HG03039 (cell line): ENCODE results near the gene KRTAP1-4.
"Not testable (repeated sequence)": the region's sequence is repeated elsewhere in the genome, so short reads cannot be mapped to it uniquely, and the experiment has no call there.

ENCODE experiments used
- ATAC-seq: cut with Tn5 transposase; IDR thresholded peaks from one replicate; pipeline ENCODE4 v1.9.1; 2021; ENCODE audit warnings: mild to moderate bottlenecking, moderate library complexity; ENCODE audit not compliant: unreplicated experiment

KRTAP1-4 gene

DNA sequence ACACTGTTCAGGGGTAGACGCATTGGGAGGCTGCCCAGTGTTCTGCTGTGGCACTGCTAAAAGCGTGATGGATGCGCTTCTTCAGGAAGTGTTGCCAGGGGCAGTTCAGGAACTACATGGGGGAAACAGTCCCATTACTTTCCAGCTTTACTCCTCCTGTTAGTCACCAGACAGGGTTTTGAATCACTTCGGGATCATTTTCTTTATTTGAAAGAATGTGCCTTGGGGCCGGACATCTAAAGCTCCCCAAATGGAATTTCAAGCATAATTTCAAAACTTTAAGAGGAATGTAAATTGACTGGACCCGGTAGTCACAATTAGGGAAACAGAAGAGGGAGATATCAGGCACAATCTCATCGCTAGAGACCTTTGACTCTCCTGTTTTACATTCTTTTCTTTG is 18.4 kb upstream of the KRTAP1-4 start:
- no peak for ATAC-seq

DNA sequence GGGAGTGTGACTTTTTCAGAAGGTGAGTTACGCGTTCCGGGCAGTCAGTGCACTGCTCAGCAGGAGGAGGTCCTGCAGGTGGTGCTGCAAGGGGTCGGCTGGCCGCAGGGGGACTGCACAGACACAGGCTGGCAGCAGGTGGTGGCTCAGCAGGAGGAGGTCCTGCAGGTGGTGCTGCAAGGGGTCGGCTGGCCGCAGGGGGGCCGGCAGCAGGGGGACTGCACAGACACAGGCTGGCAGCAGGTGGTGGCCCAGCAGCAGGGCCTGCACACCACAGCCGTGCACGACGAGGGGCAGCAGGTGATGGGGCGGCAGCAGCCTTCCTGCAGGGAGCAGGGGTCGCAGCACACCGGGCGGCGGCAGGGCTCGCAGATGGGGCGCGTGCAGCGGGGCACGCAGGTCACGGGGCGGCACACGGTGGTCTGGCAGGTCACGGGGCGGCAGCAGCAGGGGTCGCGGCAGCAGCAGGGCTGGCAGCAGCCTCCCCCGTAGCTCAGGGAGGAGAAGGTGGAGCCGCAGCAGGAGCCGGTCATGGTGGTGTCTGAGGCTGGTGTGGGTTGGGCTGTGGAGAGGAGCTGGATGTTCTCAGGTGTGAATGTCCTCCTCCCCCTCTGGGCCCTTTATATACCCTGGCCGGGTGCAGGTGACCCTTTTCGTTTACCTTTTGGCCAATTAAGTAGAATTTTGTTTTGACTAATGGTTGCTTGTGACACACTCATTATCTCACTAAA is 16.9 kb upstream of the KRTAP1-4 start, which contains the start of gene KRTAP2-1:
TSS of gene KRTAP2-1 (minus strand) at position 582 of the 731 bp plus-strand sequence. CDS start at position 533, 49 bp downstream.
- ATAC-seq, result not testable (repeated sequence)

DNA sequence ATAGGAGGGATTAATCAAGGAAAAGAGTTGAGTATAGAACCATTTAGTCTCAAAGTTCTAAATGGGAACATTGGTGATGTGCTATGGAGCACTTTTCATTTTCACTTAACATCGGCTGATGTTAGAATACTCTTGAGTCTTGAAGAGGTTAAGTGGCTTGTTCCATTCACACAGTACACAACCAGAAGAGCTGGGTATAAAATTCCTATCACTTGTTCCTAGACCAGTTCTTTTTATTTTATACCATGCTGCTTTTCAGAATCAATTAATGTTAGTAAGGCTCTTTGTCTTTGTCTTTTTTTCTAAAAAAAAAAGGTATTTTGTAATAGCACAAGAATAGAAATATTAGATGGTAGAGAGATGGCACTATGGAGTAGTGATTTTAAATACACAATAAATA is 13.0 kb upstream of the KRTAP1-4 start:
- ATAC-seq, result no peak

DNA sequence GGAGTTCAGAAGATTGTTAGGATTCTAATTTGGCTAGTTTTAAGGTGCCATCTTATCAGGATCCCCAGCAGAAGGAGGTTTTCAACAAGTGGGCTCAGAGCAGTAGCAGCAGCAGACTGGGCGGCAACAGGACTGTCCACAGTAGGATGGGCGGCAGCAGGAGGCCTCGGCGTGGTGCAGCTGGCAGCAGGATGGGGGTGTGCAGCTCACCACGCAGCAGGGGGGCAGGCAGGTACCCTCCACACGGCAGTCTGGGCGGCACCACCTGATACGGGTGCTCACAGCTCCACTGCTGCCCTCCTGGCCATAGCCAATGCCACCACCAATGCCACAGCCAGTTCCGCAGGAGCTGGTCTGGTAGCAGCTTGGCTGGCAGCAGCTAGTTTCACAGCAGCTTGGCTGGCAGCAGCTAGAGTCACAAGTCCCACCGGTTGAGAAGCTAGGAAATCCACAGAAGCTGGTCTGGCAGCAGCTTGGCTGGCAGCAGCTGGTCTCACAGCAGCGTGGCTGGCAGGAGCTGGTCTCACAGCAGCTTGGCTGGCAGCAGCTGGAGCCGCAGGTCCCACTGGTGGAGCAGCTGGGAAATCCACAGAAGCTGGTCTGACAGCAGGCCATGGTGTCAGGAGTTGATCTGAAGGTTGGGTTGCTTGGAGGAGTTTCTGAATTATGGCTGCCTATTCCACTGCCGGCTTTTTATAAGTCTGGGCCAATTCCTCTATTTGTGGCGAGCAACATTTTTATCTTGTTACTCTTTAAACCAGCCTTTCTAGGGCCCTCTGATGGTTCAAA is 11.0 kb upstream of the KRTAP1-4 start, which contains the start of gene KRTAP1-1:
TSS of gene KRTAP1-1 (minus strand) at position 668 of the 789 bp plus-strand sequence. CDS start at position 615, 53 bp downstream.
- not testable (repeated sequence) for ATAC-seq

DNA sequence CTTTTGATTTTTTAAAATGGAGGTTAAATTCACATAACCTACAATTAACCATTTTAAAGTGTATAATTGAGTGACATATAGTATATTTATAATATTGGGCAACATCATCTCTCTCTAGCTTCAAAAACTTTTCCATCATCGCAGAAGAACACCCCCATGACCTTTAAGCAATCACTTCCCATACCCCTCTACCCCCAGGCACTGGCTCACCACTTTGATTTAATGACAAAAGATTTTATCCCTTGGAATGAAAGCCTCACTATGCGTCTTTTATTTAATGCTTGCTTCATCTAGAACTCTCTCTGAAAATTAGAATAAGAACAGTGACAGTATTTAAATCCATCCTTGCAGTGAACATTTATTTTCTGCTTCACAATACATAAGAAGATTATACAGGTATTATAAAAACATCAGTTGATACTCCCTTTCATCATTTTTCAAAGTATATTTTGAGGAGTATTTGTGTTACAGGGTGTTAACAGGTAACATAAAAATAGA is 7.9 kb upstream of the KRTAP1-4 start:
- no peak for ATAC-seq

DNA sequence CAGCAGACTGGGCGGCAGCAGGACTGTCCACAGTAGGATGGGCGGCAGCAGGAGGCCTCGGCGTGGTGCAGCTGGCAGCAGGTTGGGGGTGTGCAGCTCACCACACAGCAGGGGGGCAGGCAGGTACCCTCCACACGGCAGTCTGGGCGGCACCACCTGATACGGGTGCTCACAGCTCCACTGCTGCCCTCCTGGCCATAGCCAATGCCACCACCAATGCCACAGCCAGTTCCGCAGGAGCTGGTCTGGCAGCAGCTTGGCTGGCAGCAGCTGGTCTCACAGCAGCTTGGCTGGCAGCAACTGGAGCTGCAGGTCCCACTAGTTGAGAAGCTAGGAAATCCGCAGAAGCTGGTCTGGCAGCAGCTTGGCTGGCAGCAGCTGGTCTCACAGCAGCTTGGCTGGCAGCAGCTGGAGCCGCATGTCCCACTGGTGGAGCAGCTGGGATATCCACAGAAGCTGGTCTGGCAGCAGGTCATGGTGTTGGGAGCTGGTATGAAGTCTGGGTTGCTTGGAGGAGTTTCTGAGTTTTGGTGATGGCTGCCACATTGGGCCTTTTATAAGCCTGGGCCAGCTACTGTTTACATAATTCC is 4.4 kb upstream of the KRTAP1-4 start, which contains the start of gene KRTAP1-3:
TSS of gene KRTAP1-3 (minus strand) at position 529 of the 590 bp plus-strand sequence. CDS start at position 476, 53 bp downstream.
- ATAC-seq, result not testable (repeated sequence)

DNA sequence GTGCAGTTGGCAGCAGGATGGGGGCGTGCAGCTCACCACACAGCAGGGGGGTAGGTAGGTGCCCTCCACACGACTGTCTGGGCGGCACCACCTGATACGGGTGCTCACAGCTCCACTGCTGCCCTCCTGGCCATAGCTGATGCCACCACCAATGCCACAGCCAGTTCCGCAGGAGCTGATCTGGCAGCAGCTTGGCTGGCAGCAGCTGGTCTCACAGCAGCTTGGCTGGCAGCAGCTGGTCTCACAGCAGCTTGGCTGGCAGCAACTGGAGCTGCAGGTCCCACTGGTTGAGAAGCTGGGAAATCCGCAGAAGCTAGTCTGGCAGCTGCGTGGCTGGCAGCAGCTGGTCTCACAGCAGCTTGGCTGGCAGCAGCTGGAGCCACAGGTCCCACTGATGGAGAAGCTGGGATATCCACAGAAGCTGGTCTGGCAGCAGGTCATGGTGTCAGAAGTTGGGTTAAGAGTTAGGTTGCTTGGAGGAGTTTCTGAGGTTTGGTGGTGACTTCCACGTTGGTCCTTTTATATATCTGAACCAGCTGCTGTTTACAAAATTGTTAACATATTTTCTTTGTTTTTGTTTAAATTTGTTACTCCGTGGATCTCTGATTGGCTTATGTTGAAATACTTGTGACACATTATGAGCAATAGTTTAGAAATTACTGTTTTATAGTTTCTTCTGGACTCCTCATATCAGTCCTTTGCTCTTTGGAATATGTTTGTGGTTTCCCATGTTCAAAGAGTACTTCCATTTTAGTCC is 3.1 kb downstream of the KRTAP1-4 start, which contains the start of gene KRTAP1-5:
TSS of gene KRTAP1-5 (minus strand) at position 494 of the 757 bp plus-strand sequence. CDS start at position 441, 53 bp downstream.
- ATAC-seq, result no peak

DNA sequence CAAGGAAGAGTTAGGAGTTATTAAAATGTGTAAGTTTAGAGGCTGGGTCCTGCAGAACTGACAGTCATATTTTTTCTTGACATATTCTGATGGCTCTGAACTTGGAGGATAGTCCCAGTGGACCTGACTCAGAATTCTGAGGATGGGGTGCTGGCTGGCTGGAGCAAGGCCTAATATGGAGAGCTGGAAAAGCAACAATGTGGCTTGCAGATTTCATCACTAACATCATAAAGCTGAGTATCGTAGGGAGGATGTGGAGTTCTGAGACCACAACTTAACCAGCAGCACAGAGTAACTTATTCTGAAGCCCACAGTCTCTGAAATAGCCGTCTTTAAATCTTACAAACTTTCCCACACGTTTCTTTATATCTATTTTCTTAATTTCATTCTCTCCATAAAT is 5.3 kb downstream of the KRTAP1-4 start:
- no peak for ATAC-seq

DNA sequence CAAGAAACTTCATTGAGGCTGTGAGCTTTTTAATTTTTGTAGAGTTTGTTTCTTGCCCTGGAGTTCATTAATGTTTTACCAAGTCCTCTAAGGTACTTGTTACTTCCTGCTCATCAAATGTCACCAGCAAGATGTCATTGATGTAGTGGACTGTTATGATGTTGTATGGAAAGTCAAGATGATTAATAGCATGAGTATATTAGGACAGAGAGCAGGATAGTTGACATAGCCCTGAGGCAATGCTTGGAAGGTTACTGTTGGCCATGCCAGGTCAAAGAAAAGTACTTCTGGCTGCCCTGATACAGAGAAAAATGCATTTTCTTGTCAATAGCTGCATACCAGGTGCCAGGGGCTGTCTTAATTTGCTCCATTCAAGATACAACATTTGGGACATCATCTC is 9.7 kb downstream of the KRTAP1-4 start:
- no peak for ATAC-seq

DNA sequence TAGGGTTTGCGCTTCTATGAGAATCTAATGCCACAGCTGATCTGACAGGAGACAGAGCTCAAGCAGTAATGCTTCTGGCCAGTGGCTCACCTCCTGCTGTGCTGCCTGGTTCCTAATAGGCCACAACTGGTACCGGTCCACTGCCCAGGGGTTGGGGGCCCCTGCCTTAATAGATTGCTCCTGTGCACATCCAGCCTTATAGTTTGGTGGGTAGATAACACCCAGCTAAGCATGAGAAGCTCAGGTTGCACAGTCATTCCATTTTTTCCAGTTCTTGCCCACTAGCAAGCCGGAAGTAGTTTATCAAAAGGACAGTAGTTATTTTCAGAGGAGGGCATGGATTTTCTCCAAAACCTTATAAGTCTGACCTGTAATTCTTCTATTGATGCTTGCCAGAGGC is 10.6 kb downstream of the KRTAP1-4 start:
- no peak for ATAC-seq

DNA sequence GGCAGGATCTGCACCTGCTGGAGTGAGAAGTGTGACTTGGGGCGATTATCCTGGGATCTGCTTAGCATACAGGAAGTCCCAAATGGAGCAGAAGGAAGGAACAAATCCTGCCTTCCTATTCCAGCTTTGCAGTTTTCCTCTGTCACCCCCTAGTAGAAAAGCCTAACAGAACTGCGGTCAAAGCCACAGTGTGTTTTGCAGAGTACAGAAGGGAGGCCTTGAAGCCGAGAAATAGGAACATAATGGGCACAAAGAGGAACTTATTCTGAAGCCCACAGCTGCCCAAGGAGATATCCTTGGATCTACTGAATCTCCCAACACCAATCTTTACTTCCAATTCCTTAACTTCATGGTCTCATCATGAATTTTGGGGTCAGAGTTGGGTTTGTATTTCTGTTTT is 11.5 kb downstream of the KRTAP1-4 start:
- ATAC-seq, result no peak

DNA sequence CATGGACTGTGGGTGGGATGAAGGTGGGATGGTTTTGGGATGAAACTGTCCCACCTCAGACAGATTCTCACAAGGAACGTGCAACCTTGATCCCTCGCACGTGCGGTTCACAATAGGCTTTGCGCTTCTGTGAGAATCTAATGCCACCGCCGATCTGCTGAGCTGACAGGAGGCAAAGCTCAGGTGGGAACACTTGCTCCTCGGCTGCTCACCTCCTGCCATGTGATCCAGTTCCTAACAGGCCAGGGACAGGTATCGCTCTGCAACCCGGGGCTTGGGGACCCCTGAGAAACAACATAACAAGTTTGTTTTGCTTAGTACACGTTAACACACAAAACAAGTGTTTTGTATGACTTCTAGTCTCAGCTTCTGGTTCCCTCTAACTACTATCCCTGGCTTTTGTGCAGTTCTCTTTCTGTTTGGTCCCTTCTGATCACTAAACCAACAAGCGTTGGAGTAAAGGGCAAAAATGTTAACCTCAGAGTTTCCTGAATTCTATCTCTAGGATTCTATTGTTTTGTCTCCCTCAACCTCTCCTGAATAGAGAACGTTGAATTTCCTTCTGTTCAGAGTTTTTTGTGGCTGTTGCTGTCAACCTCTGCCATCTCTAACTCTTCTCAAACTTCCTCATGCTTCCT is 13.3 kb downstream of the KRTAP1-4 start:
- ATAC-seq, result no peak

DNA sequence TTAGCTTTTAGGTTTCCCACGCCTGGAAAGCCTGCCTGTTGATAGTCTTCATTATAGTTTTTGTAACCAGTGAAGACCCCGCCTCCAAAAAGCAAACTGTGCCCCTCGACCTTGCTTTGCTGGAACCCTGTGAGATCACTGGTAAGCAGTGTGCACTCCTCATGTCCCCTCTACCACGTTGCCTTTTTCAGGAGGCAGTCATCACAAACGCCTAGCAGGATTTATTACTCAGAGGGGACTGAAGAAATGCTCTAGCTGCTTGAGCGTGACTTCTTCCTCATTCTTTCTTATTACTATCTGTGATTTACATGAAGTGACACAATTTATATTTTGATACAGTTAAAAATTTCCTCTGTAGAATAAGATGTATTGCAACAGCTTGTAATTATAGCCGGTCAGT is 14.5 kb downstream of the KRTAP1-4 start:
- ATAC-seq, result no peak

DNA sequence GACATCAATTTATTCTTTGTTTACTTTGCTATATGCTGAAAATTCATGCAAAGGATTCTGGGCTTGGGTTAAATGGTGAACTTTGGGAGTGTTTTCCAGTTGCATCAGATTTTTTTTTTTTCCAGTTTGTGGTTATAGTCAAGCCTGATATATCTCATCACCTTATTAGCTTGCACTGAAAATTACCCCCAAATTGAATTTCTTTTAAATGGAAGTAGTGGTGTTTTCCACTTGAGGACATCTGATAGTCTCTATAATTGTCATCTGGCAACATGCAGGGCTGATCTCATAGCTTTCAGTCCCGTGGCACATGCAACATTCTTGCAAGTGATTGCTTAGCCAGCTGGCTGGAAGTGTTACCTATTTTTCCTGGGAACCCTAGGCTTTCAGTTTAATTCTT is 16.4 kb downstream of the KRTAP1-4 start:
- no peak for ATAC-seq

DNA sequence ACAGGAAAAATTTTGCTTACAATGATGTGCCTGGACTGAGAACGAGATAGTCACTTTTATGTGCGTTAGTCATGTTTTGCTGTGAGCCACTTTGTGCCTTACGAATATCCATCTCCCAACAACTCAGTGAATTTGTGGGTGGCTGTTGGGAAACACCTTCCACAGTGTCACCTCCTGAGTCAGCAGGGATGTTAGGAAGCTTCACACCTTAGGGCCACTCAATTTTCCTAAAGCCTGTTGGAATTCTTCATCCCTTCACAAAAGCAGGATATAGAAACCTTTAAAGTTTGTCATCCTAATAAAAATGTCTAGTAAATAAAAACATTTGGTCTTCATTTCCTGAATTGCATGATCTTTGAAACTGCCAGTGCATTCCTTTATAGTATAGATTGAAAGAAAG is 16.8 kb downstream of the KRTAP1-4 start:
- no peak for ATAC-seq

DNA sequence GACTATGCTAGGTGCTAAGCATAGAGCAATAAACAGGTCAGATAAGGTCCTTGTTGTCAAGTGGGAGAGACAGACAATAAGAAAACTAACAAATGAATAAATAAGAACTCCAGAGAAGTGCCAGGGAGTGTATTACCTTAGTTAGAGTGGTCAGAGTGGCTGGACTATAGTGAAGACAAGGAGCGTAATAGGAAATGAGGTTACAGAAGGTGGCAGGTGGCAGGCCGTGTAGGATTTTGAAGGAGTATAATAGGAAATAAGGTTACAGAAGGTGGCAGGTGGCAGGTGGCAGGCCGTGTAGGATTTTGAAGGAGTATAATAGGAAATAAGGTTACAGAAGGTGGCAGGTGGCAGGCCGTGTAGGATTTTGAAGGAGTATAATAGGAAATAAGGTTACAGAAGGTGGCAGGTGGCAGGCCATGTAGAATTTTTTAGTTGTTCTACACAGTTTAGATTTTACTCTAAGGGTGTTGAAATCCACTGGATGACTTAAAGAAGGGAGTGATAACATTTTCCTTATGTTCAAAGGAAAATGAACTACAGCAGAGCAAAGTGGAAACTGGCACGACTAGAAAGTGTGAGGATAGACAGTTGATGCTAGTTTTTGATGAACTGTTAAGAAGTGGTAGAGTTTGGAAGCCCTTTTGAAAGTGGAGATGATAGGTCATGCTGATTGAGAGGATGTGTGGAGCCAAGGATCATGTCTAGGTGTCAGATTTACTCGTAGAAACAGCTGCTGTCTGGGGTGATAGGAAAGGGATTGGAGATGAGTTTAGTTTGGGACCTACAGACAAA is 17.5 kb downstream of the KRTAP1-4 start:
- ATAC-seq, result no peak

DNA sequence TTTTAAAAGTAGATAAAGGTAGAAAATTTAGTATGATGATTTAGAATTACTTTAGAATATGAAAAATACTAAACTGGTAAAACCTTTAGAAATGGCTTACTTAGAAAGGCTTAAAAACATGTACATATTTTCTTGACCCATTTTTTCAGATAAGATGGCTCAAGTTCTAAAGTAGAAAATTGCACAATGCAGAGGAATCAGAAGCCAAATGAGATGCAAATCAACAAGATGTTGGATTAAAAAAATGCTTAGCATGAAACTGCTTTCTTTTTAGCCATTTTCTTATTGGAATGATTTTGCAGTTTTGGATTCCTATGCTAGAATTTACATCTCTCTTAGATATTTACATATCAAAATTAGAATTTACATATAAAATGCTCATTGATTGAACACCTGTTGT is 19.6 kb downstream of the KRTAP1-4 start:
- no peak for ATAC-seq

DNA sequence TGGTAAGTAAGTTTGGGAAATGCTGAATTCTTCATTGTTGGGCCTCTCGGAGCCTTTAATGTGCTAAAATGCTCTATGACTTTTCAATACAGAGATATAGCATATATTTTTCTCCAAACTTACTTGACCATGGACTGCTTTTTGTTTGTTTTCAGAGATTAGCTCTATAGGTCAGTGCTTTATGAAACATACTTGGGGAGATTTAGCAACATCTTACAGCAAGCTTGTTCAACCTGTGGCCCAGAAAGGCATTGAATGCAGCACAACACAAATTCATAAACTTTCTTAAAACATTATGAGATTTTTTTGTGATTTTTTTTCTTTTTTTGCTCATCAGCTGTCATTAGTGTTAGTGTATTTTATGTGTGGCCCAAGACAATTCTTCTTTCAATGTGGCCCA is 20.1 kb downstream of the KRTAP1-4 start:
- ATAC-seq, result no peak

DNA sequence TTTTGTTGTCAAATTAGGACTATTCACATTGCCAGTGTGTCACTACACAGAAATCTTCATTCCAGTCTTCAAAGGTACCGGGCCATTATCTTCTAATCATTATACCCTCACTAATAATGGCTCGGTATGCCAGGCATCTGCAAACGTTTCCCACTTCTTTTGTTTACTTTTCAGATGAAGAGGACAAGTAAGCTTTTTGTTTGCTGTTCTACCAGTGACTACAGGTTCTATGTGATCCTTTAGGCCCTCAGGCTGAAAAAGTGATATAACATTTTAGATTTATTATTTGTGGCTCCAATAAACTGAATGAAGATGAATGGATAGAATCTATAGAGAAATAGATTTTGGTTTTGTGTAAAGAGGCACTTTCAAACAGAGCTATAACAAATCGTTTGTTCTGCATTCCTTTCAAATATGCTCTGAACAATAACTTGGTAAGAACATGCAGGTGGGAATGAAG is 20.7 kb downstream of the KRTAP1-4 start:
- no peak for ATAC-seq
